CD4-positive, alpha-beta T cell treated with Interleukin-21 for 1 hour (primary cell): Measurements from ENCODE around the gene MCF2L.

Source experiments
- DNase-seq: peaks from one replicate; pipeline ENCODE4 v3.0.0-alpha.2; 2020

MCF2L gene

DNA sequence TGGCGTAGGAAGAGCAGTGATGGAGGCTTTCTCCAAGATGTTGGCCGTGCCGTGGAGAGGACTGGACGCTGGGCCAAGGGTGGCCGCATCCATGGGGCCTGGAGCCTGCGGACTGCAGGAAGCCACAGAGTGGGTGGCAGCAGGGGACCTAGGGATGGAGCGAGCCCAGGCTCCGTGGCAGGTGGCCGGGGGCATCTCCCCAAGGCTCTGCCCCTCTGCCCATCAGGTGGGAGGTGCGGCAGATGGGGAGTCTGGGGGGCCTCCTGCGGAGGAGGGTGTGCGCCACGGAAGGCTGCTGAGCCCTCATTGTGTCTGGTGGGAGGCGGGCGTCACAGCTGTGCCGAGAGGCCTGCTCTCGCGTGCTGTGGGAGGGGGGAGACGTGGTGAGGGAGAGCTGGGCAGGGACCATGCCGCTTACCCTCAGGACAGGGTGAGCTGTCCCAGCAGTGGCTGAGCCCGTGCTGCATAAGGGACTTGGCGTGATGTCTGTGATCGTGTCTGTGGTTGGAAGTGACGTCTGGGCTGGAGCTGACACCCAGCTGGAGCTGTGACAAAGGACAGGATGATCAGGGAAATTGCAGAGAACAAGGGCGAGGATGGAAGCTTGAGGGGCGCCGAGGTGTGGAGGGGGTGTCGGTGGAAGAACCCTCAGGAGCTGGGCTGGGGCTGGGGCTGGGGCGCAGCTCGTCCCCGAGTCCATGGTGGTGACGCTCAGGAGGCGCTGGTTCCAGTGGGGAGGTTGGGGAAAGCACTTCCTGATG, 13.4 kb downstream of the MCF2L start:
- DNase-seq = no peak

DNA sequence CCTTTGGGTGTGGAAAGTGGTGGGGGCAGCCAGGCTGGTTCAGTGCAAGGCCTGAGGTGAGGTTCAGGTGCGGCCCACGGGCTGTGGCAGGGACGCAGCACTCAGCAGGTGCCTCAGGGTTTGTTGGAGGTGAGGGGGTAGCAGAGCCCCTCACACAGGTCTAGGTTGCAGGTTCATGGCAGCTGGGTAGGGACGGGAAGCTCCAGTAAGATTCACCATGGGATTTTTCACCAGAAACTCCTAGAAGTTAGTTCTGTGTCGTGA, 14.0 kb downstream of the MCF2L start:
- no peak for DNase-seq

DNA sequence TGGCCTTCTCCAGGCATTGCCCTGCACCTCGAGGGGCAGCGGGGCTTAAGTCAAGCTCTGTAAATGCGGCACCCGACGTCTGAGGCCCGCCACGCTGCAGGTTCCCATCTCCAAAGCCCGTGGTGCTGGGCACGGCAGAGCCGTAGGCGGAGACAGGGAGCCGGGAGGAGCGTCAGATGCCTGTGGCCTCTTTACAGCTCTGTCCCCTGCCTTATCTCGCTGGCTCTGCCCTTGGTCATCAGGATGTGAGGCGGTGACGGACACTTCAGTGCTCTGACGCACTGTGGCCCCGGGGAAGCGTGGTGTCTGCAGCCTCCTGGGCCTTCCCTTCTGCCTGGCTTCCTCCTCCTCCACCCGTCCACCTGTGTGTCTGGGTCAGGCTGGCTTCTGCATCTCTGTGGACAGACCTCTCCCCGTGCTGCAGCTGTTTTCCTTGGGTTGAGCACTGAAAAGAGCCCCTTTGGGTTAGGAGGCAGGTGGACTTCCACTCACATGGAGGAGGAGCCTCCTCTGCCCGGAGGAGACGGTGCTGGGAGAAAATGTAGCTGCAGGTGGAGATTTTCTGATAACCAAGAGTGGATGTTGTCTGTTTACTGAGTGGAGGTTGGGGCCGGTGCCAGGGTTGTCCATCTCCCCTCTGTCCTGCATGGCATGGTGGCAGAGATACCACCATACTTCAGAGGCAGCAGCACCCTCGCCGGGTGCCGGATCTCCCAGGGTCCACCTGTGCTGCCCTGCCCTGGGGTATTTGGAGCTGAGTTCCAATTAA, 14.6 kb downstream of the MCF2L start:
- no peak for DNase-seq

DNA sequence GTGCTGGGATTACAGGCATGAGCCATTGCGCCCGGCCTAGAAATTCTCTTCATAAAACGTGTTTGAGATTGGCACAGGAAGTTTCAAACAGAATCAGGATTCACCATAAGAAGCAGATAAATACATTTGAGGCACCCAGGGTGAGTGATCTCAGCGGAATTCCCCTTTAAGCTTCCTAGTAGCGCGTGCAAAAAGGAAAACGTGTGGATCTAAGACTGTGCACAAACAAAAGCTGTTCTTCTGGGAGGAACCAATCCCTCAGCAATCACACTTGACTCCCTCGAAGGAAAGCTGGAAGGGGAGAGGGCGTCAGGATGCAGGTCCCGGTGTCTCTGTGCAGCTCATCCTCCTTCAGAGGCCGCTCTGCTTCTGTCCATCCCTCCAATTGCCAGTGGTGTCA, 15.5 kb downstream of the MCF2L start:
- DNase-seq = no peak

DNA sequence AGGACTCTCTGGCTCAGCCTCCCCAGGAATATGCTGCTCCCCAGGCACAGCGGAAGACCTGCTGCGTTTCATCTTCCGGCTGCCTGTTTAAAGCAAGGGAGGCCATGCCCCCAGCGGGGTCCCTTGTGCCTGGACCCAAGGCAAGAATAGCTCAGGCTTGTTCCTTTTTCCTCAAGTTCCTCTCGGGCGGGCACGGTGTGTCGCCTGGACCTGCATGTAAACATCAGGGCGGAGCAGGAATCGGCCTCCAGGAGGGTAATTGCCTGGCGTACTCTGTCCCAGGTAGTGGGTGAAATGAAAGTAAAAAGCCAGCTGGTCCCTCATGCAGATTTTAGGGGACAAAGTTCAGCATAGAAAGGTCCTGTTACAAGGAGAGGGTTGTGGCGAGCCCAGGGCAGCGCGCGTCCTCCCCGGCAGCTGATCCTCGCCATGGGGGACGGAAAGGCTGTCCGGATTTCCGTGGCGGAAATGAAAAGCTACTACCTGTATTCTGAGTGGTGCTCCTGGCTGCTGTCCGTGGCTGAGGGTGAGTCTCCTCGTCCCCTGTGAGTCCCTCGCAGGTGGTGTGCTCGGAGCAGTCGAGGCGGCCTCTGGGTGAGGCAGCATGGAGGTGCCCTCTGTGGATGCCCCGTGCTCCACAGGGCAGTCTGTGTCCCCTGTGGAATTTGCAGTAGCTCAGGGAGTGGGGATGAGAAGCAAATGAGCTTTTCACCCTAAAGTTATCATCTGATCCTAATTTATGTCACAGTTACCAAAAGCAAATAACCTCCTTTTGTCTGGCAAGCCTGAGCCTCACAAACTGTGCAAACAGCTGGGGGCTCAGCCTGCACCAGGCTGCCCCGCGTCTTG, 16.2 kb downstream of the MCF2L start:
- DNase-seq = no peak

DNA sequence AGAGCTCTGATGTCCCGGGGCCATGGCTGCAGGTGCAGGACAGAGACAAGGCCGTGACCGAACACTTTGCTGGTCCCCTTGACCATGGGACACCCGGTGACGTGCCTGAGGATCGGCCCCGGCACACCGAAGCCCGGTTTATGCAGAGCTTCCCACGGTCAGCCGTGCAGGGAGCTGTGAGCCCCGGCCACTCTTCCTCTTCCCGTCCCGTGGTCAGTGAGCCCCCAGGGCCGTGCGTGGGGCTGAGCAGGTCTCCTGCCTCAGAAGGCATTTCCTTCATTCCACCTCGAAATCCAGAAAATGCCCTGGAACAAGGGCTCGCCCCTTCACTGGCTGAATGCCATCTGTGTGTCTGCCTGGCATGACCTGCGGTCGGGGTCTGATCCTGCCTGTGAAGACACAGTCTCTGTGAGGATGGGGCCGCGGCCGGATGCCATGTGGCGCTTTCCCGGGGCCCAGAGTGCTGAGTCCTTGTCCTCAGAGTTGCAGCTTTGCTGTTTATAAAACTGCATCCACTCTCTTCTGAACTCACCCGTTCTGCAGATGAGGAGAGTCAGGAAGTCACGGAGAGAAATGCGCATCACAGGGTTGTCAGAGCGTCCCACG, 16.9 kb downstream of the MCF2L start:
- DNase-seq = no peak

DNA sequence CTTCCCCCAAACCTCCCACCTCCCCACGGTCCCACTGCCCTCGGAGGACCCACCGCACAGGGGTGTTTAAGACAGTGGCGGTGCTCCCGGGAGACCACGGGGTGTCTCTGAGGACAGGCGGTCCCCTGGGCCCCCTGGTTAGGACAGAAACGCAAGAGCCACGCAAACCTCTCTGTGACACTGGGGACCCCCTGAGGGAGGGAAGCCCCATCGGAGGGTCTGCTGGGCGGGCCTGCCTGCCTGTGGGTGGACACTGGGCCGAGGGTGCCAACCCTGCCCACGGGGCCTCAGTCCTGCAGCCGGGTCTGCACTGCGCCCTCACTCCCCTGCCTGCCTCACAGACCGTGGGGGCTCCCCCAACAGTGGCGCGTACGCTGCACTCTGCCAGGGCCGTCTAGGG, 17.5 kb downstream of the MCF2L start:
- DNase-seq = no peak

DNA sequence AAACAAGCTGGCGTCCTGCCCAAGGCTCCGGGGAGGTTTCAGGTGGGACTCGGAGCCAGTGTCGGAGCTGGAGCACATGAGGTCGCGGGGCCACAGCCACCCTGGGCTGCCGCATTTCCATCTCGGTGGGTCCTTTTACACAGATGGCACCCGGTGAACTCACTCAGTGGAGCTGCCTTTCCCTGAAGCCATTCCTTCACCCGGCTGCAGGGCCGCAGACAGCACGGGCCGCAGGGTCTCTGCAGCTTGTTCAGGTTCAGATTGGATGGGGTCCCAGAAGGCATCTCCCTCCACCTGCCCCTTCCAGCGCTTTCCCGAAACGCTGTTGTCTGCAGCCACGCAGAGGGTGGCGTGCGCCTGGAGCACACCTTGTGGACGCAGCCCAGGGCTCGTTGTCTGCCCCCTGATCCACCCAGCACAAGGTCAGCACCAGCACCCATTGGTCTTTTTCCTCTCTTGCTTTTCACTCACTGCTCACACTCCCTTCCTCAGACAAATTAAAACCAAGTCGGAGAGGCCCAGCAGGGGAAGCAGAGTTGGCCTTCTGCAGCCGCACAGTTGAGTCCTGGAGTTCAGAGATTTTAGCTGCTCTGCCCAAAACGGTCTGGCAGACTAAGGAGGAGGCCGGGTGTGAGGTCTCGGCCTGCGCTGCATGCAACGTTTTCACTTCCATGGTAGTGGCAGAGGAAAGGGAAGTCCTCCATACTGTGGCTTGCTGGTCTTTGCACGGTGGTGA, 18.1 kb downstream of the MCF2L start:
- DNase-seq = no peak

DNA sequence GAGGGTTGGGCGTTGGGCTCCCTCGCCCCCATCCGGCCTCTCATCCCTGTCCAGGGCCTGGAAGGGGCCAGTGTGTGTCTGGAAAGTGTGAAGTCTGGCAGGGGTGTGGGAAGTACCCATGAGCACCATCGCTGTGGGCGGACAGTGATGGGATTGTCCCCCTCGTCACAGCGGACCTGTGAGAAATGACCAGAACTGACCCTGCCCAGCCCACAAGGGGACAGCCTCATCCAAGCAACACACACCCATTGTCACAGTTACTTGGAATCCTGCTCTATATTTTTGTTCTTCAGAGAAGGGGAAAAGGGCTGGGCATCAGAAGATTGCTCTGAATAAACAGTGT, 18.6 kb downstream of the MCF2L start:
- DNase-seq = no peak

DNA sequence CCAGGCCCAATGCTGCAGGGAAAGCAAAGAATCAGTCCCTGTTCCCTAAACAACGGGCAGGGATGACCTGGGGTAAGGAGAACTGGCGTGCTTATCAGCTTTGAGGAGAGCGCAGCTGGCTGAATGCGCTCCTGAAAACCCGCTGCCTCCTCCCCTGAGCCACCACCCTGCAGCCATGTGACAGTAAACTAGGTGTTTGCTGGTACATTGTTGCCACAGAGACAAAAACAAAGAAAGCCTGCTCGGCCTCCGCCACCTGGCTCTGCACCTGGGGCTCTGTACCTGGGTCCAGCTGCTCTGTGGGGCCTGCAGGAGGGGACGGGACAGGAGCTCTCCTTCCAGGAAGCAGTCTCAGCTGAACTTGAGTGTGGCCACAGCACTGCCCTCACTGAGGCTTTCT, 21.8 kb downstream of the MCF2L start:
- DNase-seq = no peak

DNA sequence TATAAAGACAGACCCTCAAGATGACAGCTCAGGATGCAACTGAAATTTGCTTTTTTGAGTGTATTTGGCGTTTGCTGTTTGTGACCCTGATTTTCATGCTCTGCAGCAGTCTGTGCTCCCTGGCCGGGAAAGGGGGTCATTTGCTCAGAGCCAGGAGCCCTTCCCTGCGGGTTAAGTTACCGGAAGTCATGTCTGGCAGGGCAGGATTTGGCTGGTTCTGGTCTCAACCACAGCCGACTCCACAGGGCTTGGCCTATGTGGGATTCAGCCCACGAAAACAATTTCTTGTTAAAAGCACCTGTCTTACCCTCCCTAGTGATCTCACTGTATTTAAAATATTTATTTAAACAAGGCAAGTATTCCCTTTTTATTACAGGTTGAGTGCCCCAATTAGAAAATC, 22.6 kb downstream of the MCF2L start:
- no peak for DNase-seq

DNA sequence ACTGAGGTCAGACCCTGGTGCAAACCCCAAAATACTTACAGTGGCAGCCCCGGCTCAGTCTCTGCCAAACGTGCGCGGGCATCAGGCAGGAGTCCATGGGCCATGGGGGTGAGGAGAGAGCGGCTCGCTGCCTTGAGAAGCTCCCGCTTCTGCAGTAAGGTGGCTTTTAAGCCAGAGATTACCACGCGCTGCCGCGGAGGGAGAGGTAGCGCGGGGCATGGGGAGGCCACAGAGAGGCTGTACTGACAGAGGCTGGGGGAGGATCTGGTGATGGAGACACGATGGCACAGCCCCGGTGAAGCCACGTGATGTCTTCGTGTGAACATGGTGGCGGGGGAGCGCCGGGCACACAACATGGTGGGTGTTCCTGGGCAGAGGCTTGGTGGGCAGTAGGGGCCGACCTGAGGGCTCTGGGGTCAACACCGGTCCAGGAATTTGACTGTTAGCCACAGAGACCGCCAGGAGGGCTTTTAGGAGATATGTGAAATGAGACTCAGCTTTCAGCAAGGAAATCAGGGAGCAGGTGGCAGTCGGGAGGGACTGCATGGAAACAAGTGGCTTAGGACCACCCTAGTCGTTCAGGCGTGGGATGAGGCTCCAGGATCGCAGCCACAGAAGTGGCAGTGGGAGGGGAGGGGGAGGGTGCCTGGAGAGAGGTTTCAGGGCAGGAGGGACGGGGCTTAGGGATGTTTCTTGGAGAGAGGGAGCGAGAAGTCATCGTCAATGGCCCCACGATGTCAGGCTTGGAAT, 24.1 kb downstream of the MCF2L start:
- no peak for DNase-seq

DNA sequence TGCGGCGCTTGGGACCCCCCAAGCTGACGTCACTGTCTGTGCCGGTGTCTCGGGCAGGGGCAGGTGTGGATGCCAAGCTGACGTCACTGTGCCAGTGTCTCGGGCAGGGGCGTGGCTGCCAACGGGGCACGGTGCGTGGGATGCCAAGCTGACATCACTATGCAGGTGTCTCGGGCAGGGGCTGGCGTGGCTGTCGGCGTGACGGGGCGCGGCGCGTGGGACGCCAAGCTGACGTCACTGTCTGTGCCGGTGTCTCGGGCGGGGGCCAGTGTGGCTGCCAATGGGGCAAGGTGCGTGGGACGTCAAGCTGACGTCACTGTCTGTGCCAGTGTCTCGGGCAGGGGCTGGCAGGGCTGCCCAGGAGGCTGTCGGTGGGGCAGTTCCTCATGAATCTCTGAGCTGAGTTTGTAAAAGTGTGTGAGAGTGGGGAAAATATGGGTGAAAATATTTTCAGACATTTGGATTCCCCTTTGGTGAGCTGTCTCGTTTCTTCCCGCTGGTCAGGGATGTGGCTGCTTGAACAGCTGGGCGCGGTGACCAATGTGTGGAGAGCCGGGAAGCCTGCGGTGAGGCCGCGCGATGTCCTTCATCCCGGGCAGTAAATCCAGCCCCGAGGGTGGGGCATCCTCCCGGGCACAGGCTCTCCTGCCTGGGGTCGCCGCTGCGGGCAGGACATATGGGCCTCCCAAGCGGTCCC, 25.2 kb downstream of the MCF2L start:
- DNase-seq = no peak

DNA sequence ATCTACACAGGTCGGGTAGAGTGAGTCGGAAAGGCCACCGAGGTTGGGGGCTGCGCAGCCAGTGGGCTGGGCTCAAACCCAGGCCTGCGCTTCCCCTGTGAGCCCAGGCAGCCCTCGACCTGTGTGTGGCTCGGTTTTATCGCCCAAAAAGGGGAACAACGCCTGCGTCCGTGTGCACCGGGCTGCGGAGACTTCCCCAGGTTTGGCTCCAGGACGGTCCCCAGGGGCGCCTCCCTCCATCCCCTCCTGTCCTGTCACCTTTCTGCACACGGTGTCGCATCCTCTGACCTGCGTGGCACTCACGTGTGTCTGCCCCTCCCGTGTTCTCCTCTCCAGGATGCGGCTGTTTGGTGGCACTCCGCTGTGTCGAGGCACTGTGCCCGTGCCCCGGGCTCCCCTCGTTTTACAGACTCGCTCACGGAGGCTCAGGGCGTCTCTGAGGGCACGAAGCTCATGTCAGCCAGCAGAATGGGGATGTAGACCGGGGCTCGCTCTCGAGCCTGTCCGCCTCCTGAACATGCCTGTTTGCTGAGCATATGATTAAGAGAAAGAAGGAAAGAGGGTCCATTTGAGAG, 25.9 kb downstream of the MCF2L start:
- no peak for DNase-seq

DNA sequence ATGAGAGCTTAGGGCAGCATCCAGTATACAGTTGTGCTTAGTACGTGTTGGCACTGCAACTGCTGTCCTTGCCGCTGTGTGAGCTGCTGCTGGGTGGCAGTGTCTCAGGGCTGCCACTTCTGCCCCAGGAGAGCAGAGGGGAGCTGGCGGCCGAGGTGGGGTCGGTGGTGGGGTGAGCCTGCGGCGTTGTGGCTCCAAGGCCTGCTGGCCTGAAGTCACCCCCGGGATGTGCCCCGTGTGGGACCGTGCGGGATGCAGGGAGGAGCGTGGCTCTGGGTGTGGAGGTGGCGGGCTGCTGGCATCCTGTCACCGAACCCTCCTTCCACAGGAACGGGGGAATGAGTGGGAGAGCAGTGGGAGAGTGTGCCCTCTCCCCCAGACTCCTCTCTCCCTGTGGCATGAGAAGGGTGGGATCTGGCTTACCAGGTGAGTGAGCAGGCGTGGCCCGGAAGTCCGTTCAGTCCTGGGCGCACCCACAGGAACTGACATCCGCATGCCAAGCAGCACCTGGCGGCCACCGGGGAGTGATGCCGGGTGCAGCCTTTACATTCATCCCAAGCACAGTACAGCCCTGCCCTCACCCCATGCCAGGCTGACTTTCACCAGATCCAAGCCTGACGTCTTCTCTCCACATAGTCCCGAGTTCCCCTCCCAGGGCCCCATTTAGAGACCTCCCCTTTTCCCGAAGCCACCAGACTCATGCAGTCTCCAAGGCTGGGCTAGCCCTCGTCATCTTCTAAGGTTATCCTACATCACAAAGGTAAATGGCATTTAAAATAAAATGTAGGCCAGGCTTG, 26.6 kb downstream of the MCF2L start:
- DNase-seq = no peak

DNA sequence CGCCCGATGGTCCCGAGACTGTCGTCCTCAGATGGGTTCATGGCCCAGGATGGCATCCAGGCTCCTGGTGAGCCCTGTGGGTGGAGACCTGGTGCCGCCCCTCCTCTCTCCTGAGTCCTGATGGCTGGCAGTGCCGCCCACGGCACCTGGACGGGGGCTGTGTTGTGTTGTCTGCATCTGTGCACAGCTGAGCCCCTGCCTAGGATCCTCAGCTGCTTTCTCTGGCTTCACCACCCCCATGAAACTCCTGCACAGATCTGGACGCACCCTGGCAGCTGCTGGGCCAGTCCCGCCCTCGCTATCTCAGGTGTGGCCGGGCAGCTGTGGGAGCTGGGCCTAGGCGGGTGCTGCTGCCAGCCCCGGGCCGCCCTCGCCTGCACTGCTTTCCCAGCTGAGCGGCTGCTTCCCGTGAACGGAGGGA, 27.7 kb downstream of the MCF2L start:
- DNase-seq = no peak

DNA sequence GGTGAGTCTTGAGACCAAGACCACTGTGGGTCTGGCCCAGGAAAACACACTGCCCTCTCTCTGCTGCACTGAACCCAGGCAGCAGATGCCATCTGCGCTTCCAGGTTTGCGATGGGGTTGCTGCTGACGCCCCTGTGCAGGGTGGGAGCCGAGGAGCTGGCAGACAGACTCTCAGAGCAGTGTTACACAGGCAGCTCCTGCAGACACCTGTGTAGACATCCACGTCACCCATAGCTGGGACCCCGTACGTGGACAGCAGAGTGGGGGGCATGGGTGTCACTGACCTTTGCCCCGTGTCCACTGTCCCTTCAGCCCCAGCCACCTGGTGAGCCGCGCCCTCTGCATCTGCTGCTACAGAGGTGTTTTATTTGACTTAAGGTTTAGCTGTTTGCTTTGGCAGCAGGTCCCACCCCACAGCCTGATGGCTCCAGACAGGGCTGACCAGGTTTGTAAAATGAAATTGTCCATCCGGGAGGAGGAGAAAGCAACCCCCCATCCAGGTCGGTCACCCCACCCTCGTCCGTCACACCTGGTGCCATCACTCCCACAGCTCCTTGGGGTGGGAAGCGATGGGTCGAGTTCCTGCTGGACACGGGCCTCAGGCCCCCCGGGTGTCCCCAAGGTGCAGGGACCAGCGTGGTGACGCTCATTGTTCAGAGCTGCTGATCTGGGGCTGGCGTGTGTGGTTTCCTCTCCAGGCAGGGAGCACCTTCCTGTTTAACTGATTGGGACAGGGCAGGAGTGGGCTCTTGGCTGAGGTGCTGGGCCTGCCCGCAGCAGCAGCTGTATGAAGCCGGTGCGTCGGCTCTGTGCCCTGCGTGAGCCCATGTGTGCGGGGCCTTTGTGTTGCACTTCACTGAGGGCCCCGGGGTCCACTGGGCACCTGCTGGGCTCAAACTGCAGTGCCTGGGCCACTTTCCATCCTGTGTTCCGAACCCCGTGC, 28.4 kb downstream of the MCF2L start:
- DNase-seq = no peak

DNA sequence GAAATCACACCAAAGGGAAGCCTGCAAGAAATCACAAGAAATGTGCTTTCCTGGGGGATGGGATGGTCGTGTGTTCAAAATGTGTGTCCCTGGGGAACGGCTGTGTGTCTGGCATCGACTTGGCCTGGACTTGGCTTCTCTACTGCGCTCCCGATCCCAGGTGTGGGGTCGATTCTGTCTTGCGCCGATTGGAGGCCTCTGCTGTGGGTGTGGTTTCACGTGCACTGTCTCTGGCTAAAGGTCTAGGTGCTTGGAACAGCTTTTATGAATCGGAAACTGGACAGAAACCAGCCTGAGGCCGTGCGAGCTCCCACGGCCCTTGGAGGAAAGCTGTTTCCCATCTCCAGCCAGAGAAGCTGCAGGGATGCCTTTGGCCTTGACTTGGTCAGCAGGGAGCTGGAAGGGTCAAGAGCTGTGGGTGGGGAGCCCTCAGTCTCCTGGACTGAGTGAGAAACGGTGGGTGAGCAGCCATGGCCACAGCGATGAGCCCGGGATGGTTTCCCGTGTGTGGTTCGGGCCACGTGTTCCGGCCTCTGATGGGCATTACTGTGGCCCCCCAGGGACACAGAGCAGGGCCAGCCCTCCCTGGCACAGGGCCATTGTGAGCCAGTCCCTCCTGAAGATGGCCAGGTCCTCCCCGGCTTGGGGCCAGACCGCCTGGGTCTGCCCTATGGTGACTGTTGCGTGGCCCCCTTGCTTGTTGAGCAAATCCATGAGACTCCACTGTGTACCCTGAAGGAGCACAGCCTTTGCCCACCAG, 29.7 kb downstream of the MCF2L start:
- no peak for DNase-seq
